CD4-positive, alpha-beta T cell treated with Interleukin-17A for 4 hours (primary cell): ENCODE measurements around the gene PTS.

Source experiments
- DNase-seq: peaks from one replicate; pipeline ENCODE4 v3.0.0-alpha.2; 2020; ENCODE audit warnings: mixed read lengths

PTS gene

DNA sequence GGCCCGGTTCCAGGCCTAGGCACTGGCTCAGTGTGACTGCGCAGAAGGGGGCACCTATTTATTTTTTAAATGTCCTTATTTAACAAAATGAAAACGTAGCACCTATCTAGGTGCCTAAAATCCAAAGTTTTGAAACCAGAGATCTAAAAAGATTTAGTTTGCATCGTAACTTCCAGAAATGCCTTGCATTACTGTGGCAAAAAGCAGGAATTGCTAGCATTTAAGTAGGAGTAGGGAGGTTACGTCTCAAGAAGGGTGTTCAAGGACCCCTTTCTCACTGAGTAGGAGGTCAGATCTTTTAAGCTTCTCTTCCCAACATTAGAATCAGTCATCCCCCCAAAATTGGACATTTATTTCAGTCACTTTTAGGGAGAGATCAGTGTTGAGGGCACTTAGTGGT, 42.2 kb downstream of the PTS start:
- no peak for DNase-seq

DNA sequence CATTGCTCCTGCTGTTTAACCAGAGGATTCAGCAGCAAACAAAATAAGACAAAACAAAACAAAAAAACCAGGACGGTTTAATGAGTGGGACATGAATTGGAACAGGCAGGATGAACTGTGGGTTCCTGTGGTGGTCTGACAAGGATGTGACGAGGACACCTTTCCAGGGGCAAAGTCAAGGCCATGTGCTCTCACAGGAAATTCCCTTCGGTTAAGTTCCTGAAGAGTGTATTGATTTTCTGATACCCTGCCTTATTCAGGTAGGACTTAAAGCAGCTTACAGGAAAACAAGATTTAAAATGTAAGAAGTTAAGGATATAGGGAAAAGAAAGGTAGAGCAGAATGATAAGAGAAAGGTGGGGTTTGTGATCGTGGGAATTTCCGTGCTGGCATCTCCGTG, 42.9 kb downstream of the PTS start:
- no peak for DNase-seq

DNA sequence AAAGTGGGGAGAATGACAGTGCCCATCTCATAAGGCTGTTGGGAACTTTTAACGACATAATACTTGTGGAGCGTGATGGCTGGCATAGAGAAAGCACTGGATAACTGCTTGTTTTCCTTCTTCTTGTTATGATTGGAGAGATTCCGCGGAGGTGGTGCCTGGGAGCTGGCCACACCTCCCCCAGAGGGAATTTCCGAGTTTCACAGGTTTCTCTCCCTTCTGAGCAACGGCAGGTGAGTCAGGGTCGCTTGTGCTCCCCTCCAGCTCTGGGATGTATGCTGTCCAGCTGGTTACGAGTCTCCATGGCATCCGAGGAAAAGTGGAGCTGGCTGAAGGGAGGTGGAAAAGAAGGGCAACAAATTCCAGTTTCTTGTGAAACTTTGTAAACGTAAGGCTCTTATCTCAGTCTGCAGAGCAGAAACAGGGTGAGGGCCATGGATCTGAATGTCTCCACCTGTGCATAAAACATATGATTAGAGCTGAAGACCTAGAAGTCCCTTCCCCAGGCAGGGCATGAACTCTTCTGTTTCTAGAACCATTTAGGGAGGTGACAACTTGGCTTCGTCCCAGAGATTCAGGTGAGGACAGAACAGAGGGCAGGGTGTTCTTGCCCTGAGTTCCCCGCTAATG, 44.4 kb downstream of the PTS start:
- DNase-seq, result no peak

DNA sequence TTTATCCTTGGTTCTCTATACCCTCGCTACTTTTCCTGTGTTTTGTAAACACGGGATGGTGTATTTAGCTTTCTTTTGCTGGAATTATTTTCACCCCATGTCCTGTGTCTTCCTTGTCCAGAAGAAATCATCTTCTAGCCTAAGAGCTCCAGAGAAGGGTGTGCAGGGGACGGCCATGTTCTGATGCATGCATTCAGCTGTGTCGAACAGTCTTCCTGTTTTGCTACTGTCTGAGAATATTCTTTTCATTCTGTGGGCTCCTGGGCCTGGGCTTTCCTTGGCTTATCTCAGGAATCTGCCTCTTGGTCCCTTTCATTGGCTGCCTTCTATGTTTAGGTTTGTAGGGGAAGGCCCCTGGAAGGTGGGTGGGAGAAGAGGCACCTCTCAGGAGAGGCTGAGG, 45.0 kb downstream of the PTS start:
- DNase-seq, result no peak

DNA sequence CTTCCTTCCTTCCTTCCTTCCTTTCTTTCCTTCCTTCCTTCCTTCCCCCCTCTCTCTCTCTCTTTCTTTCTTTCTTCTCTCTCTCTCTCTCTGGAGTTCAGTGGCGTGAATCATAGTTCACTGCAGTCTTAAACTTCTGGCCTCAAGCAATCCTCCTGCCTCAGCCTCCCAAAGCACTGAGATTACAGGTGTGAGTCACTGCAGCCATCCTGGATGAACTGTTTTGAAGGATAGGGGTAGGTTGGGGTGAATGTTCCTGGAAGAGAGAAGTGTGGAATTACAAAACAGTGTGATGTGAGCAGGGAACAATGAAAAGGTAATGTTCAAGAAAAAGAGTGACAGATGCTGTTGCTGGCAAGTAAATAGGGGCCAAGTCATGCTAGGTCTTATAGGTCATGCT, 46.8 kb downstream of the PTS start:
- DNase-seq, result no peak

DNA sequence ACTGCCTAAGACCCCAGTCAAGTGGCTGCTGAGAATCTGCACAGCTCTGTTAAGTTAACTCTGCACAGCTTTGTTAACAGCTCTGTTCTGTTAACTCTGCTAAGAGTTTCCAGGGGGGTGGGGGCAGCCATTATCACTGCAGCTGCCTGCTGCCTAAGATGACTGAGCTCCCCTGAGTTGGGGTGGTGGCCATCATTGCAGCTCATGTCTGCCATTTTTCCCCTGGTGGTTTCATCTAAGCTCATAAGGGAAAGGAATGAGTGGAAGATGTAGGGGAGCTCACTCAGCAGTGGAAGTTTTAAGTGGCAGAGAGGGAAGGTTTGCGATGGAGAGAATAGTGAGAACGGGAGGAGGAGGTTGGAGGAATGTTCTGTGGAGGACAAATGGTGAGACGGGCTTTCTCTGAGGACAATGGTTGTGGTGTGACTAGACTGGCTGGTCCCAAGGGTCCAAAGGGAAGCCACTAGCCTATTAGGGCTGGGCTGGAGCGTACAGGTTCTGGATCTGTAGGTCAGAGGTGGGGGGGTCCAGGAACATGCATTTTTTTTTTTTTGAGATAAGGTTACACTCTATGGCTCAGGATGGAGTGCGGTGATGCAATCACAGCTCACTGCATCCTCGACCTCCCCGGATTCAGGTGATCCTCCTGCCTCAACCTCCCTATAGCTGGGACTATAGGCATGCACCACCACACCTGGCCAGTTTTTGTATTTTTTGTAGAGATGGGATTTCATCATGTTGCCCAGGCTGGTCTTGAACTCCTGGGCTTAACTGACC, 48.0 kb downstream of the PTS start:
- DNase-seq, result no peak

DNA sequence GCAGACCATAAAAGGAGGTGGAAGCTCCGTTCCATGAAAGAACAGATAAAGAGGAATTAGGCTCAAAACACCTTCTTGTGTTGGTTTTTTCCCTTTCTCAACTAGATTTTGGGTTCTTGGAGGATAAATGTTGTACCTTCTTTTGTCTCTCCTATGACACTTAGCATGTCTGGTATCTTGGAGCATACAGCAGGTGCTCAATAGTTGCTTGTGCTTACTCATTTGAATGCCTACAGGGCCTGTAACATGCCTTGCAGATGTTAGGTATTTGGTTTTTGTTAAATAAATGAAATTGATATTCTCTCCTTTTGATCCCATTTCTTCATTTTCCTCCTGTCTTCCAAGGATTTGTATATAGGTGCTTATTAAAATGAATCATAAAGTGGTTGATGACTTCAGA, 50.8 kb downstream of the PTS start:
- no peak for DNase-seq

DNA sequence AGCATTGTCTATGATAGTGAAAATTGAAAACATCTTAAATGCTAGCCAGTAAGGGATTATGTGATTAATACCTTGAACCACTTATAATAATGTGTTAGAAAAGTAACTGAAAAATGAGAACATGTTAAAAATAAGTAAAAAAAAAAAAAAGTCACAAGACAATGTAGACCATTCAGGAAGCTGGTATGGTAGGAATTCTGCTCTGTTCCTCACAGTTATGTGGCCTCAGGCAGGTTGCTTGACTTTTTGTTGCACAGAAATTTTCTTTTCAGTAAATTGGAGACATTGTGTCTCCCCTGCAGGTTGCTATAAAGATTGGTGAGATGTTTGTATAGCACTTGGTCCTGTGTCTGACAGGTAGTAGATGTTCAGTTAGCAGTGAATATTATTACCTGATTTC, 51.7 kb downstream of the PTS start:
- no peak for DNase-seq

DNA sequence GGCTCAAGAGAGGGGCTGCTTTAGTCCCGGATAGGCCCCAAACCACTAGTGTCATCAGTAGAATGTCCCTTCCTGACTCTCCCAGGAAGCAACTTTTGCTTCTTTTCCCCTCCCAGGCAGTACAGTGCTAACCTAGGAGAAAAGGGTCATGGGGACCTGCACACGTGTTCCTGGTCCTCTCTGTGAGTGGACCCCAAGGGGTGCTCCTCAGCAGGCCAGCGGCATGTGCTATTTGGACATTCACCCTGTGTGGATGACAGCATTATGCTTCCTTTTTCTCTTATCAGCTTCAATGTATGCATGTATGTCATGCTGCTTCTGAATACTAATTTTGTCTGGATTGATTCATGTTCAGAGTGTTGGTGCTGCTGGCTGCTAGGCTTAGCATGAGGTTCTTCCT, 52.6 kb downstream of the PTS start:
- no peak for DNase-seq

GRCh38 chr11:112279901-112280267, 53.7 kb downstream of the PTS start:
- DNase-seq, result peak; percentile 86

GRCh38 chr11:112280268-112281126, 54.3 kb downstream of the PTS start:
- peak; percentile 76 for DNase-seq

GRCh38 chr11:112281726-112282125, 55.5 kb downstream of the PTS start:
- DNase-seq, result no peak
